H9 (cell line): ENCODE results near the gene SCARB2. TPM values are rescaled to one million over a fixed set of nuclear protein-coding genes. Genes with fewer than 3 reads are reported as not detected.

Source experiments
- DNase-seq: peaks from one replicate; pipeline ENCODE4 v3.0.0-alpha.2; 2017
- H2AFZ ChIP-seq: one replicate; pipeline ENCODE4 v1.6.1; 2013; ENCODE audit warnings: mild to moderate bottlenecking, low read length, control low read depth, moderate library complexity
- H2AK5ac ChIP-seq: 2 replicates; pipeline ENCODE4 v1.6.1; 2013; ENCODE audit warnings: low read length, control low read depth, mixed read lengths; ENCODE audit not compliant: insufficient read length
- H2BK120ac ChIP-seq: one replicate; pipeline ENCODE4 v1.6.1; 2013; ENCODE audit warnings: low read depth, mild to moderate bottlenecking, low read length, control low read depth, inconsistent platforms; ENCODE audit not compliant: poor library complexity, severe bottlenecking
- H2BK12ac ChIP-seq: 2 replicates; pipeline ENCODE4 v1.6.1; 2013; ENCODE audit warnings: low read length, control low read depth, mixed read lengths, low read depth; ENCODE audit not compliant: insufficient read length
- H2BK15ac ChIP-seq: 2 replicates; pipeline ENCODE4 v1.6.1; 2013; ENCODE audit warnings: low read depth, low read length, control low read depth
- H2BK20ac ChIP-seq: one replicate; pipeline ENCODE4 v1.6.1; 2013; ENCODE audit warnings: low read depth, mild to moderate bottlenecking, low read length, control low read depth, inconsistent platforms; ENCODE audit not compliant: poor library complexity, severe bottlenecking
- H2BK5ac ChIP-seq: 2 replicates; pipeline ENCODE4 v1.6.1; 2013; ENCODE audit warnings: low read length, control low read depth, mixed read lengths; ENCODE audit not compliant: insufficient read length
- H3K14ac ChIP-seq: 2 replicates; pipeline ENCODE4 v1.6.1; 2013; ENCODE audit warnings: low read length, control low read depth; ENCODE audit not compliant: insufficient read depth
- H3K18ac ChIP-seq: 2 replicates; pipeline ENCODE4 v1.6.1; 2013; ENCODE audit warnings: low read depth, mild to moderate bottlenecking, mixed read lengths, low read length, control low read depth; ENCODE audit not compliant: insufficient read length
- H3K23ac ChIP-seq: 2 replicates; pipeline ENCODE4 v1.6.1; 2013; ENCODE audit warnings: low read length, control low read depth, mixed read lengths, low read depth; ENCODE audit not compliant: insufficient read length
- H3K23me2 ChIP-seq: 2 replicates; pipeline ENCODE4 v1.6.1; 2013; ENCODE audit warnings: low read depth, mild to moderate bottlenecking, mixed read lengths, low read length, control low read depth; ENCODE audit not compliant: insufficient read length, poor library complexity, severe bottlenecking
- H3K27ac ChIP-seq: 2 replicates; pipeline ENCODE4 v1.5.1; 2013; ENCODE audit warnings: low read length, control low read depth, mixed read lengths, low read depth; ENCODE audit not compliant: insufficient read length
- H3K27me3 ChIP-seq: 2 replicates; pipeline ENCODE4 v1.6.1; 2013; ENCODE audit warnings: low read length, control low read depth, inconsistent platforms; ENCODE audit not compliant: insufficient read depth
- H3K4ac ChIP-seq: 2 replicates; pipeline ENCODE4 v1.6.1; 2013; ENCODE audit warnings: low read depth, mild to moderate bottlenecking, control low read depth, inconsistent platforms, low read length, moderate library complexity
- H3K4me1 ChIP-seq: 2 replicates; pipeline ENCODE4 v1.6.1; 2013; ENCODE audit warnings: low read length, control low read depth, inconsistent platforms; ENCODE audit not compliant: insufficient read depth
- H3K4me2 ChIP-seq: 2 replicates; pipeline ENCODE4 v1.6.1; 2013; ENCODE audit warnings: low read length, control low read depth, mixed read lengths; ENCODE audit not compliant: insufficient read length, insufficient read depth
- H3K56ac ChIP-seq: 2 replicates; pipeline ENCODE4 v1.6.1; 2013; ENCODE audit warnings: low read depth, mild to moderate bottlenecking, mixed read lengths, low read length, control low read depth; ENCODE audit not compliant: insufficient read length
- H3K79me1 ChIP-seq: 2 replicates; pipeline ENCODE4 v1.6.1; 2013; ENCODE audit warnings: low read depth, mild to moderate bottlenecking, moderate library complexity, low read length, control low read depth, inconsistent platforms; ENCODE audit not compliant: insufficient read depth, poor library complexity, severe bottlenecking
- H3K79me2 ChIP-seq: 2 replicates; pipeline ENCODE4 v1.6.1; 2013; ENCODE audit warnings: low read length, control low read depth, inconsistent platforms; ENCODE audit not compliant: insufficient read depth
- H3K9ac ChIP-seq: 2 replicates; pipeline ENCODE4 v1.6.1; 2013; ENCODE audit warnings: low read length, control low read depth, mixed read lengths; ENCODE audit not compliant: insufficient read length; ENCODE audit errors: extremely low read depth
- H3K9me3 ChIP-seq: one replicate; pipeline ENCODE4 v1.6.1; 2013; ENCODE audit warnings: low read depth, low read length, inconsistent platforms; ENCODE audit not compliant: control insufficient read depth
- H3T11ph ChIP-seq: one replicate; pipeline ENCODE4 v1.6.1; 2013; ENCODE audit warnings: mild to moderate bottlenecking, low read length, control low read depth, inconsistent platforms
- H4K20me1 ChIP-seq: one replicate; pipeline ENCODE4 v1.6.1; 2013; ENCODE audit not compliant: control insufficient read depth, insufficient read length, insufficient read depth
- H4K5ac ChIP-seq: 2 replicates; pipeline ENCODE4 v1.6.1; 2013; ENCODE audit warnings: low read depth, mild to moderate bottlenecking, mixed read lengths, low read length, control low read depth; ENCODE audit not compliant: insufficient read length
- H4K8ac ChIP-seq: replicated peaks from 2 replicates; pipeline ENCODE4 v1.6.1; 2013; ENCODE audit warnings: low read length, control low read depth, mixed read lengths, low read depth; ENCODE audit not compliant: insufficient read length
- H4K91ac ChIP-seq: 2 replicates; pipeline ENCODE4 v1.6.1; 2013; ENCODE audit warnings: low read depth, mild to moderate bottlenecking, moderate library complexity, mixed read lengths, low read length, control low read depth; ENCODE audit not compliant: insufficient read length
- H3K27ac Mint-ChIP-seq, 3 experiments: 2 replicates in 2 of 3; 3 replicates in 1 of 3; pipeline ENCODE4 v1.8.0; 2020 to 2021; ENCODE audit warnings: mixed read lengths in 3 of 3, mild to moderate bottlenecking in 1 of 3, moderate library complexity in 1 of 3
- H3K27me3 Mint-ChIP-seq: 2 replicates; pipeline ENCODE4 v1.8.0; 2021; ENCODE audit warnings: low read depth, mild to moderate bottlenecking, moderate library complexity, mixed read lengths
- H3K36me3 Mint-ChIP-seq, 3 experiments: 2 replicates in 2 of 3; 3 replicates in 1 of 3; pipeline ENCODE4 v1.8.0; 2020 to 2021; ENCODE audit warnings: low read depth in 3 of 3, mixed read lengths in 3 of 3; ENCODE audit not compliant: insufficient read depth in 1 of 3
- H3K4me1 Mint-ChIP-seq, 2 experiments: 2 replicates each; pipeline ENCODE4 v1.8.0; 2020; ENCODE audit warnings: mixed read lengths in 2 of 2
- H3K4me3 Mint-ChIP-seq, 2 experiments: 2 replicates in 1 of 2; 3 replicates in 1 of 2; pipeline ENCODE4 v1.8.0; 2020 to 2021; ENCODE audit warnings: mild to moderate bottlenecking in 2 of 2, mixed read lengths in 2 of 2, moderate library complexity in 1 of 2
- H3K9me3 Mint-ChIP-seq, 2 experiments: 2 replicates in 1 of 2; 3 replicates in 1 of 2; pipeline ENCODE4 v1.8.0; 2020; ENCODE audit warnings: mild to moderate bottlenecking in 2 of 2, mixed read lengths in 2 of 2, moderate library complexity in 1 of 2
- WGBS: extraction: QIAGEN DNeasy Blood & Tissue Kit; methylation state at CpG from one replicate; pipeline ENCODE4 v1.1.7; 2013; ENCODE audit warnings: missing lambda C conversion rate, low lambda C conversion rate, mixed read lengths; ENCODE audit not compliant: insufficient read length; ENCODE audit errors: extremely low coverage; 5-methylcytosine and 5-hydroxymethylcytosine counted together
- total RNA-seq: library from RNA; stranded (reverse); gene quantifications from 2 replicates; pipeline ENCODE4 v1.2.1, GENCODE V29; 2021
- TF ChIP-seq, protein P1 (sequence below): fragments of 200-600 bp; sonication (generic); conservative IDR thresholded peaks from 3 replicates; pipeline ENCODE4 v1.8.0; 2021; ENCODE audit warnings: antibody characterized with exemption, mild to moderate bottlenecking

The SCARB2 gene
- total RNA-seq, 1 experiment from 2014 or later, result 36.4 TPM

DNA sequence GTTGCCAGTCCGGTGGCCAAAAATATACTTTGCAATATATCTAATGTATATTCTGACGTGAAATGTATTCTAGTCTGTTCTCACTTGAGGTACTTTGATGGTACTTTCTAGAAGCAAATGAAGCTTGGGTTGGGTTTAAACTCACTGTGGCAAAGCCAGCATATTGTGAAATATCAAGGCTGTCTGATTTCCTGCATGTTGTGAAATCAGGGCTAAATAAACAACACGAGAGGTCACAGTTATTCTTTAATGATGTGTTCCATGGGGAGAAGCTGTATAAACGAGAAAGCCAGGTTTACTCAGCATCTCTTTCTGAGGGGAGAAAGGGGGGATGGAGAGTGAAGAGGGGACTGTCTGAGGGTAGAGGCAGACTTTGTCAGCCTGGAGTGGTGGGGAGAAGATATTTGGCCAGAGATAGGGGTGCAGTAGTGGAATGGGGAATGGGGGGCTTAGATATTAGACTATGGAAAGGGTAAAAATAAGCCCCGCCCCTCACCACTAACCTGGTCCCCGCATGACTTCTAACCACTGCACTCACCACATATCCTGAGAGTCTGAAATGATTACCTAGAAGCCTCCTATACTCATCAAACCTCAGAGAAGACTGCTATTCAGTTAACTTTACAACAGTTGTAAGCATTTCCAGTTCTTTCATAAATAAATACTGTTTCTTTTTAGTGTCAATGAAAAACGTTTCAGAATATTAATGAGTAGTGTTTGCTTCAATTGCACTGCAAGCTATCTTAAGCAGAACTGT lies 5.9 kb upstream of the SCARB2 start:
- Histone ChIP-seq H3K18ac (no peak overlapping the region), H3K56ac (no peak overlapping the region), H2BK12ac (no peak overlapping the region), H4K8ac (no peak overlapping the region), H3K79me2 (no peaks in the 10 kb centered on the region), H2BK15ac (no peak overlapping the region), H3K27ac (no peak overlapping the region), H3K27me3 (no peaks in the 10 kb centered on the region), H3K14ac (no peak overlapping the region), H3K79me1 (no peaks in the 10 kb centered on the region), H2BK20ac (no peak overlapping the region), H3K9me3 (no peaks in the 10 kb centered on the region), H4K5ac (no peak overlapping the region), H3K23ac (no peak overlapping the region), H3K4me1 (peaks cover 7% of the 10 kb centered on the region; the same call in 1 of the 2 replicates), H2AK5ac (no peak overlapping the region), H2BK5ac (no peak overlapping the region), H3K9ac (no peak overlapping the region), H3T11ph (no peak overlapping the region), H3K4me2 (no peak overlapping the region), H3K4ac (no peak overlapping the region), H2BK120ac (no peak overlapping the region), H2AFZ (no peak overlapping the region), H4K20me1 (no peaks in the 10 kb centered on the region), H3K23me2 (no peaks in the 10 kb centered on the region), H4K91ac (no peak overlapping the region)
- Mint-ChIP-seq H3K9me3 (no peaks in the 10 kb centered on the region), H3K4me1 (peaks cover 26 to 27% of the 10 kb centered on the region in 2 experiments), H3K27me3 (peaks cover 27% of the 10 kb centered on the region), H3K4me3 (no peak overlapping the region), H3K36me3 (no peaks in the 10 kb centered on the region), H3K27ac (no peak overlapping the region)
- WGBS, result no CpG with 5 or more reads among the region's 7 CpGs
- TF ChIP-seq, protein P1, sequence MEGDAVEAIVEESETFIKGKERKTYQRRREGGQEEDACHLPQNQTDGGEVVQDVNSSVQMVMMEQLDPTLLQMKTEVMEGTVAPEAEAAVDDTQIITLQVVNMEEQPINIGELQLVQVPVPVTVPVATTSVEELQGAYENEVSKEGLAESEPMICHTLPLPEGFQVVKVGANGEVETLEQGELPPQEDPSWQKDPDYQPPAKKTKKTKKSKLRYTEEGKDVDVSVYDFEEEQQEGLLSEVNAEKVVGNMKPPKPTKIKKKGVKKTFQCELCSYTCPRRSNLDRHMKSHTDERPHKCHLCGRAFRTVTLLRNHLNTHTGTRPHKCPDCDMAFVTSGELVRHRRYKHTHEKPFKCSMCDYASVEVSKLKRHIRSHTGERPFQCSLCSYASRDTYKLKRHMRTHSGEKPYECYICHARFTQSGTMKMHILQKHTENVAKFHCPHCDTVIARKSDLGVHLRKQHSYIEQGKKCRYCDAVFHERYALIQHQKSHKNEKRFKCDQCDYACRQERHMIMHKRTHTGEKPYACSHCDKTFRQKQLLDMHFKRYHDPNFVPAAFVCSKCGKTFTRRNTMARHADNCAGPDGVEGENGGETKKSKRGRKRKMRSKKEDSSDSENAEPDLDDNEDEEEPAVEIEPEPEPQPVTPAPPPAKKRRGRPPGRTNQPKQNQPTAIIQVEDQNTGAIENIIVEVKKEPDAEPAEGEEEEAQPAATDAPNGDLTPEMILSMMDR, result no peak
- no peak for DNase-seq
